Coronary artery (tissue), 2 donors: Measurements from ENCODE around the gene NCLN.

Experiments used
- DNase-seq: peaks from one replicate; pipeline ENCODE4 v3.0.0-alpha.2; 2017; ENCODE audit warnings: low spot score
- H3K27ac ChIP-seq, 2 donors: fragments of 200-600 bp; sonication (generic); one replicate each; pipeline ENCODE4 v1.5.1; 2016 to 2019
- H3K4me3 ChIP-seq: fragments of 200-600 bp; sonication (generic); 2 replicates; pipeline ENCODE4 v1.5.1; 2016; ENCODE audit warnings: mild to moderate bottlenecking, moderate library complexity
- TF ChIP-seq, protein P1 (sequence below): fragments of 200-600 bp; sonication (generic); IDR thresholded peaks from one replicate; pipeline ENCODE4 v1.5.1; 2019; ENCODE audit warnings: antibody characterized with exemption

The NCLN gene

DNA sequence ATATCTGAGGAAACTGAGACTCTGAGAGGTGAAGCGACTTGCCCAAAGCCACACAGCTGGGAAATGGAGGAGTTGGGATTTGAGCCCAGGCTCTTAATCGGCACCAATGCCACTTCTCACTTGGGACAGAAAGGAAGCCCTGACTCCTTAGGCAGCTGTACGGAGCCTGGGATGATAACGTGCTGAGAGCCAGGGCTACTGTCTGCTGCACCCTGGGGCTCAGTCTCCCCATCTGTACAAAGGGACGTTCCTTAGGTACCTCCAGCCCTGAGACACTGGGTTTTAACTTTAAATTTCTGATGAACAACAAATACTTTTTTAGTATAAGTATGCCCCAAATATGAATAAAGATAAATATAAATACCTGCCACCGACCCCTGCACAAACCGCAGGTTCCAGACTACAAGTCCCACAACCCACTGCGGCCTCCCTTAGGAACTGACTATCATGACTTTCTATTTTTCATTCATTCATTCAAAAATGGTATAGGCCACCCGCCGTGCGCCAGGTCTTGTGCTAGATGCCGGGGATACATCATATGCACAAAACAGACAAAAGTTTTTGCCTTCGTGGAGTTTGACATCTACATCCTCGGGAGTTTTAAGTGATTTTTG lies 776 bp upstream of the NCLN start:
- Histone ChIP-seq H3K4me3 (peak overlapping the region; percentile 95), H3K27ac (peak overlapping the region; percentile 69 to 78)
- no peak for DNase-seq
- TF ChIP-seq, protein P1, sequence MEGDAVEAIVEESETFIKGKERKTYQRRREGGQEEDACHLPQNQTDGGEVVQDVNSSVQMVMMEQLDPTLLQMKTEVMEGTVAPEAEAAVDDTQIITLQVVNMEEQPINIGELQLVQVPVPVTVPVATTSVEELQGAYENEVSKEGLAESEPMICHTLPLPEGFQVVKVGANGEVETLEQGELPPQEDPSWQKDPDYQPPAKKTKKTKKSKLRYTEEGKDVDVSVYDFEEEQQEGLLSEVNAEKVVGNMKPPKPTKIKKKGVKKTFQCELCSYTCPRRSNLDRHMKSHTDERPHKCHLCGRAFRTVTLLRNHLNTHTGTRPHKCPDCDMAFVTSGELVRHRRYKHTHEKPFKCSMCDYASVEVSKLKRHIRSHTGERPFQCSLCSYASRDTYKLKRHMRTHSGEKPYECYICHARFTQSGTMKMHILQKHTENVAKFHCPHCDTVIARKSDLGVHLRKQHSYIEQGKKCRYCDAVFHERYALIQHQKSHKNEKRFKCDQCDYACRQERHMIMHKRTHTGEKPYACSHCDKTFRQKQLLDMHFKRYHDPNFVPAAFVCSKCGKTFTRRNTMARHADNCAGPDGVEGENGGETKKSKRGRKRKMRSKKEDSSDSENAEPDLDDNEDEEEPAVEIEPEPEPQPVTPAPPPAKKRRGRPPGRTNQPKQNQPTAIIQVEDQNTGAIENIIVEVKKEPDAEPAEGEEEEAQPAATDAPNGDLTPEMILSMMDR = no peak

DNA sequence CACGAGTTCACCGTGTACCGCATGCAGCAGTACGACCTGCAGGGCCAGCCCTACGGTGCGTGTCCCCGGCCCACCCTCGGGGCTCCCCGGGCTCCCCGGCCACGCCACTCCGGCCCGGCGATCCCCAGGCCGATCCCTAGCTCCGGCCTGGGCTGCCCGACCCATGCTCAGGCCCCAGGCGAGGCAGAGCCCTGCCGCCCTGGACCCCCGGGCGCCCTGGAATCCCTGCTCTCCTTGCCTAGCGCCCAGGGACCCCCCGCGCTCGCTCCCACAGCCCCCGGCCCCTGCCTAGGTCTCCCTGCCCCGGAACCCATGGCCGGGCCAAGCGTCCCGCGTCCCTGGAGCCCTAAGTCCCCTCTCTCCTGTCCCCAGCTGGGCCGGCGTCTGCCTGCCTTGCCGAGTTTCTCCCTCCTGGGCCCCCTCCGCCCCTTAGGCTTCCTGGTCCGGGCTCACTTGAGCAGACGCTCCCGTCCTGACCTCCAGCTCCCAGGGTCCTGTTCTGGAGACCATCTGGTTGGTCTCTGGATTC lies 494 bp downstream of the NCLN start:
- TF ChIP-seq, protein P1 = no peak
- Histone ChIP-seq H3K27ac (peak overlapping the region; percentile 69 to 78), H3K4me3 (peak overlapping the region; percentile 95)
- no peak for DNase-seq

DNA sequence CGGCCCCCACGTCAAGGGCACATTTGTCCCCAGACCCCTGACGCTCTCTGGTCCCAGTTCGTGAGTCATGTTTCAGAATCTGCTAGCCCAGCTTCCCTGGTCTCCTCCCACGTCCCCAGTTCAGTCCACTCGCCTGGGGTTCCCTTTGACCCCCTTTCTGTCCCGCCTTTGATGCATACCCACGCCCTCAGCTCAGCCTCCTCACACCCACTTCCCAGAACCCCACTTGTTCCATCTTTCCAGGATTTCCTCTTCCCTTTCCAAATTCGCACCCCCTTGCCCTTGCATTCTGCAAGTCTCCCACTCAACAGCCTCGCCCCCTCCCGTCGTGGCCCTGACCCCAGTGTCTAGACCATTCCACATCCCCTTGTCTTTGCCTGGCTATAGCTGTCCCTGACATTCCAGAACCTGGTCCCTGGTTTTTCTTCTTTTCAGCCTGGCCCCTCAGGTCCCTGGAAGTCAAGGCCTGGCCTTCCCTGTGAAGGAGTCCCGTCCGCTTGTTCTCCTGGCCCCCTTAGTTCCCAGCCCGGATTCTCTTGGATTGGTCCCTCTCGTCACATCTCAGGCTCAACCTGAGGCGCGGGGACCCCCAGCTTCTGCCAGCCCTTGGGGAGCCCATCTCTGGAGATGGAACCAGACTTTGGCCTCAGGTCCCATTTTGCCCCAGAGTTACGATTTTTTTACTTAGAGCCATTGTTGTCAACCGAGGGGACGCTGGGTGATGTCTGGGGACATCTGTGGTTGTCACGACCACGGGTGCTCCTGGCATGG lies 1.3 kb downstream of the NCLN start:
- TF ChIP-seq, protein P1 = no peak
- no peak for DNase-seq

DNA sequence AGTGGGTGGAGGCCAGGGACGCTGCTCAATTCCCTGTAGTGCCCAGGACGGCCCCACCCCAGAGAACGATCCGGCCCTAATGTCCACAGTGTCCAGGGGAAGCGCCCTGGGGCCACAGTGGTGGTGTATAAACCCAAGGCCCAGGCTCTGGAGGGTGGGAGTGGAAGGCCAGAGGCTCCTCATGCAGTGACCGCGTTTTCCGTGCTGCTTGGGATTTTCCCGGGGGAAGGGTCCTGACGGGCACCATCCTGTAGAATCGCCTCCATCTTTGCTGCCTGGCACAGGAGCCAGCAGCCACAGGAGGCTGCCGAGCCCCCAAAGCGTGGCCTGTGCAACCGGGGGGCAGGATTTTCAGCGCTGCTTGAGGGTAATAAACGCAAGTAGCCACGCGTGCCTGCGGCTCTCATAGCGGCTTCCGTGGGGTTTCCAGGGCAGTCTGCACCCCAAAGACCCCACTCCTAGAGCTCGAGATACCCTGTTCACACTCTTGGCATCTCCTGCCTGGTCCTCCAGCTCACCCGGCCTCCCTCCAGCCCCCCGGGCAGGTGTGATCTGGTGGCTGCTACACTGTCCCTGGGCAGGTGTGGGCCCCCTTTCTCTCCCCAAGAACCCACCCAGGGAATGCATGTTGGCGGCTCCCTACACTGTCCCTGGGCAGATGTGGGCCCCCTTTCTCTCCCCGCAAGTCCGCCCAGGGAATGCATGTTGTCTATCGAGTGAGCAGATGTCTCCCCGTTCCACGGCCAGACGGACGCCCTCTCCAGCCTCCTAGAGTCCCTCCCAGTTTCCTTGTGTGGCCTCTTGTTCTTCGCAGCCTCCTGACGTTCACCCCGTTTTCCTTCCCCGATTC lies 2.2 kb downstream of the NCLN start:
- TF ChIP-seq, protein P1 = no peak
- no peak overlapping the region for H3K27ac ChIP-seq
- DNase-seq = no peak
- H3K4me3 ChIP-seq = peak overlapping the region; percentile 95

More for the DNA sequence above, 1.3 kb downstream of the NCLN start:
- Histone ChIP-seq H3K27ac (no peak overlapping the region), H3K4me3 (peak overlapping the region; percentile 95)

DNA sequence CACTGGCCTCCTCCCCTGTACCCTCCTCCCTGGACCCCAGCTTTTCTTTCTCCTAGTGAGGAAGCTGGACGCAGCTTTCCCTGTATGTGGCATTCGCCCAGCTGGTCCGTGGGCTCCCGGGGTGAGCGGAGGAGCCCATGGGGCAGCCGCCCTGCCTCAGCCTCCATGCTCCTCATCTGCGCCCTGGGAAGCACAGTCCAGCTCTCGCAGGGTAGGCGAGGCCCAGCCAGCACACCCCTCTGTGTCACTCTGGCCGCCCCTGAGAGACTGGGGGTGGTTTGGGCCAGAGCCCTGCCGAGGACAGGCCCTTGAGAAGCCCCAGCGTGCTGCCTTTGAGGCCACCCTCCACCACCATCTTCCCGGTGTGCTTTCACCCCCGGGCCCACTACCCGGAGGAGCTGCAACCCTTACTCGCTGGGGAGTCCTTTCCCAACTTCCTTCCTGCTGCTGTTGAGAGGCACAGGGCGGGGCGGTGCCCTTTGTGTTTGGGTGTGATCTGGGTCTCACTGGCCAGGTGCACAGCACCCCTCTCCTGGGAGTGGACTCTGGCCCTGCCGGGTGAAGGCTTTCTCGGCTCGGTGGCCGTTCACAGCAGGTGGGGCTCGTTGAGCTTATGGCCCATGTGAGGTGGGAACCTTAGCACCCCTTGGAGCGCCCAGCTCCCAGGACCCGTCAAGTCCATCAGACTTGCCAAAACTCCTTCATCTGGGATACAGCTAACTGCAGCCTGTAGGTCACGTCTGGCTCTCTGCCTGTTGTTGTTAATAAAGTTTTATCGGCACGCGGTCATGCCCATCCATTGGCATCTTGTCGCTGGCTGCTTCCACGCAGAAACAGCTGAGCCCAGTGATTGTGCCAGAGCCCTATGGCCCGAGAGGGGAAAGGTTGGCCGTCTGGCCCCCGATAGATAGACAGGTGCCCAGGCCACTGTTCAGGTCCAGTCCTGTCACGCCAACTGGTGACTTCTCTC lies 3.2 kb downstream of the NCLN start:
- TF ChIP-seq, protein P1 = no peak
- no peak for DNase-seq
- no peak overlapping the region for H3K4me3 ChIP-seq
- no peak overlapping the region for H3K27ac ChIP-seq
